Inflammatory macrophage (primary cell): ENCODE results near the gene PPOX.

Experiments used
- DNase-seq, 2 donors: peaks; one replicate each; pipeline ENCODE4 v3.0.0-alpha.2; 2020 to 2022
- total RNA-seq, 18 experiments: gene quantifications; one replicate each; lab custom pipeline; 2026; ENCODE audit warnings: mixed read lengths in 6 of 18, inconsistent platforms in 2 of 18; lab: John Stamatoyannopoulos, UW

Gene PPOX
- total RNA-seq = 2.1 to 8.0 (median 5.6) reads per million in 18 experiments

DNA sequence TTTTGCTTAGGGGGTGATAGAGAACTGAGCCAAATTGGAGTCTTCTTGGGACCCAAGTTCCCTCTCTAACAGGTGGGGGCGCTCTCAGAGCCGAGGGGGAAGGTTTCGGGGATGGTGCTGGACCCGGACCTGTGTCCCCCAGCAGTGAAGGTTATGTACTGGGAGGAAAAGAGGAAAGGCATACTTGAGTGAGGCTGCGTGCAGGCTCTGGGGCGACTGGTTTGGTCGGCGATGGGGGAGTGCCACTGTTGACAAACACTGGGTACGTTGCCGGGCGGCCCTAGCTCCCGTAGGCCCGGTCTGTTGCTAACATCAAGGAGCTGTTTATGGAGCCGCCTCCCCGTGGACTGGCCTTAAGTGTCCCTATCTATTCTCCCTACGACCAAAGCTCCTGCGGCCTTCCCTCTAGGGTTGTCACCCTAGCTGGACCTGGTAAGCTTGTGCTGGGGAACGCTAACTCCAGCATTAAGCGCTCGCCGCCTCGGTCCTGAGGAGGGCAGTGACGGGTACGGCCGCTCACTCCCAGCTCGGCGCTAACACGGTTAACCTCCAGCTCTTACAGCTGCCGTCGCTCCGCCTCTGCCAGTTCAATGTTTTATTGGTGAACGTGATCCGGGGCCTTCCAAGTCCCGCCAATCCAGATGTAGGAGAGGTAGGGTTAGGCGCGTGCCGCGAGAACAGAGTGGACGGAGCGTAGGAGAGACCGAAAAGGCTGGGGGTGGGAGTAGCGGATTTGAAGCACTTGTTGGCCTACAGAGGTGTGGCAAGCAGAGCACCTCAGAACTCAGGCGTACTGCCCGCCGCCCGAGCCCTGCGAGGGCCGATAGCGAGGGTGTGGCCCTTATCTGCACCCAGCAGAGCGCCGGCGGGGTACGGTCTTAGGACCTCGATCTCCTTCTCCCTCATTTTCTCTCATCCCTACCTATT is at the start of gene PPOX:
PPOX (plus strand) TSS at position 685 of the 927 bp plus-strand sequence. CDS start 422 bp downstream, outside the sequence.
- DNase-seq = peak; percentile 97

DNA sequence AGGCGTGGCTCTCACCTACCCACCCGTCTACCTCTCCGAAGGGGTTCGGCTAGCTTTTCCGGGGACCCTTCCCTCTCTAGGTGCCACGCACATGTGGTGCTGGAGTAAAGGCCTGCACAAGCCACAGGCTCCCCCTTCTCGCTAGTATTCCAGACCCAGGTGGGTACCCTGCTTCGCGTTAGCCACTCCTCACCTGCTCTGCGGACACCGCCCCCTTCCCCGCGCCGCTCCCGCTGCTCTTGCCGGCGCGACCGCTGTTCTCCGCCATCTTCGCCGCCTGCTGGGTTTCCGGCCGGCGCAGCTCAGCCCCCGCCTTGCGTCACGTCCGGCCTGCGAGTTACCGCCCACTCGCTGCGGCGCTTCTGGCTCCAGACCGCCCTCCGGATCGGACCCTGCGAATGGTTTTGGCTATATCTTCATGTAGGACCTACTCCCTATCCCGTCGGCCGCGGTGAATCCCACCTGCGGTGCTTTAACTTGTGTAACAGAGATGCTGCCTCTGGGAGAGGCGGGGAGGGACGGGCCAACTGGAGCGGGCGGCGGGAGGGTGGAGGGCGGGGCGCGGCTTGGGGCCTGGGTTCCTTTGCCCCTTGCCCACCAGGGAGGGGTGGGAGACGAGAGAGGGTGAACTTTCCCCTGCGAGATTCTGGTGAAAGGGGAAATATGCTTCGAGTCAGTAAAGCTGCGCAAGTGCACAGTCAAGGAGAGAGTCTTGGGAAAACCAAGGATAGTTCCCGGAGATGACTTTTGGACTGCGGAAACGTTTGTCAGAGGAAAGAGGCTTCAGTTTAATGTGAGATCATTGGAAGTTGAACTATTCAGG is 48.3 kb upstream of the PPOX start, which contains the start of the genes NIT1 and PFDN2:
NIT1 (plus strand) TSS at position 347 of the 823 bp plus-strand sequence; CDS start at position 419, 72 bp downstream.
PFDN2 (minus strand) TSS at position 279 of the 823 bp plus-strand sequence; CDS start at position 268, 11 bp downstream.
- peak; percentile 79 to 90 for DNase-seq

DNA sequence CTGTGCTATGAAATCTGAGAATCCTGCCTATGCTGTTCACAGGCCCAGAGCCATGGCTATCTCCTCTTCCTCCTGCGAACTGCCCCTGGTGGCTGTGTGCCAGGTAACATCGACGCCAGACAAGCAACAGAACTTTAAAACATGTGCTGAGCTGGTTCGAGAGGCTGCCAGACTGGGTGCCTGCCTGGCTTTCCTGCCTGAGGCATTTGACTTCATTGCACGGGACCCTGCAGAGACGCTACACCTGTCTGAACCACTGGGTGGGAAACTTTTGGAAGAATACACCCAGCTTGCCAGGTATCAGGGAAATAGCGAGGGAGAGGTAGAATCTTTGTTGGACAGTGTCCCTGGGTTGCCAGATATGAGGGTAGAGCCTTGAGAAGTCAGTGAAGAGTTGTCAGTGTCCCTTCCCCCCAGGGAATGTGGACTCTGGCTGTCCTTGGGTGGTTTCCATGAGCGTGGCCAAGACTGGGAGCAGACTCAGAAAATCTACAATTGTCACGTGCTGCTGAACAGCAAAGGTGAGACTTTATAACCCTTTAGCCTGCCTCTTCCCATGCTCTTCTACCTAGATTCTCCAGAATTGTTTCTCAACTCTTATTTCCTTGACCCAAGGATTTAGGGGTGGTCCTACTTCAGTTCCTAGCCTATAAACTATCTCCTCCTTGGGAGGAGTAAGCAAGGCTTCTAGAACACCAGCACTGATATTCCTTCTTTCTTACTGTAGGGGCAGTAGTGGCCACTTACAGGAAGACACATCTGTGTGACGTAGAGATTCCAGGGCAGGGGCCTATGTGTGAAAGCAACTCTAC is 46.9 kb upstream of the PPOX start:
- DNase-seq = peak; percentile 59 to 65

DNA sequence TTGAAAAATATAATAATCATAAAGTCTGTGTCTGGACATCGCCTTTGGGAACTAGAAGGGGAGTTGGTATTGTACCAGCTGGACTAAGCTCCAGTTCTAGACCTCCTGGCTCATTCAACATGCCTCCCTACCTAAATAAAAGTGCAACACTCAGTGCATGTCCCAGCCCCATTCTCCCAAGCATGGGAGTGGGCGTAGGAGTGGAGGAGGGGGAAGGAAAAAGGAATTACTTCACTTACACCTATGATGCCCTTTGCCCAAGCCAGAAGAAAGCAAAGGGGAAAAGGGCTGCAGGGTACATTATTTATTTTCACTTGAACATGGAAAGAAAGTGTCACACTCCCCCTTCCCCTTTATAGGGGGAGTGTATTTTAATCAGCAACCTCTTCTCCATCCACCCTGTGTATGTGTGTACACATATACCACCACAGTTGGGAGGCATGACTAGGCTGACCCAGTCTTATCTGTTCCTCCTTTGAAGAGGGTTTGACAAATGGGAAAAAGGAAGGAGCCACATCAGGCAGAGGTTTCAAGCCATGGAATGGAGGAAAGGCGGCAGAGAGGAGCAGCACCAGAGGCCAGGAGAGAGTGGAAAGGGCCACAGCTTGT is 45.1 kb upstream of the PPOX start:
- peak; percentile 34 to 42 for DNase-seq

DNA sequence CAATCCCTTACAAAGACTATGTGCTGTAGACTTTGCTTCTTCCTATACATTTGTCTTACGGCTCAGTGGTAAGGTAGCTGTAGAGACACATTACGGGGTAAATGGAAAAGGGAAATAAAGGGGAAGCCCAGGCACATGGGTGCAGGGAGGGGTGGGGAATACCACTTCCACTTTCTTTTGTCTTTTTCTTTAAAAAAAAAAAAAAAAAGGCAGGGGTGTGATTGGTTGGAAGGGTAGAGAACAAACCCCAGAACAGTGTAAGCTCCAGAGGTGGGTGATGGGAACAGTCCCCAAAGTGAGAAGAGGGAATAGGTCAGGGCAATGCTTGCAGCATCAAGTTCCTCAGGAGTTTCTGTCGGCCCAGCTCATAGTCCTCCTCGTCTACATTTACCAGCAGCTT is 44.4 kb upstream of the PPOX start:
- DNase-seq = peak; percentile 62 to 81

DNA sequence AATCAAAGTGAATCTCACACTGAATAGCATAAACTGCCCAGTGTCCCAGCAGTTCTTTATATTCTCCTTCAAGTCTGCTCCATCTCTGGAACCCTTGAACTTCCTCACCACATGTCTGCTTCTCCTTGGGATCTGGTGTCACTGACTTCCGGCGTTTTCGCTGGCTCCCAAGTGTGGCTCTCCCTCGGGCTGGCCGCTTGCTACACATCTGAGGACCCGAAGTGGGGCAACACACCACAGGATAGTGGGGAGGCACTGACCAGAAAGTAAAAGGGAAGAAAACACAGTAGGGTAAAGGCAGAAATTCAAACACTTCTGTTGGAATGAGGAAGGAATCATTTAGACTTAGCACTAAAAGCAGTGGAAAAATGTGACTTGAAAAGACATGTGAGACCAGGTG is 43.3 kb upstream of the PPOX start:
- DNase-seq = no peak

DNA sequence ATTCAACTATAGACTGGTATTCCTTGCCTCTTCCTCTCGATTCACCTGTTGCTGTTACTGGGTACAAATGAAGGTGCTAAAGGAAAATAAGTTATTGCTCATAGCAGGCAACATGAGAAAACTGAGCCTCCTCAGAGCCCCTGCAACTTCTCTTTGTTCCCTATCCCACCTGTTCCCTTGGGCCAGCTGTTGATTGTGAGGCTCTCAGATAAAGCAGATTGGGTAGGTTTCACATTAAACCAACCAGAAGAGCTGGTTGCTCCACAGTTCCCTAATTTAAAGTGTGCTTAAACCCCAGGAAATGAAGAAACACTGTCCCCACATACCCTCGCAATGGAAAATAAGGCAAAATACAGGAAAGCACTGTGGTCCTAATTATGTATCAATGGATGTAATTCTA is 38.6 kb upstream of the PPOX start:
- peak; percentile 15 to 26 for DNase-seq

DNA sequence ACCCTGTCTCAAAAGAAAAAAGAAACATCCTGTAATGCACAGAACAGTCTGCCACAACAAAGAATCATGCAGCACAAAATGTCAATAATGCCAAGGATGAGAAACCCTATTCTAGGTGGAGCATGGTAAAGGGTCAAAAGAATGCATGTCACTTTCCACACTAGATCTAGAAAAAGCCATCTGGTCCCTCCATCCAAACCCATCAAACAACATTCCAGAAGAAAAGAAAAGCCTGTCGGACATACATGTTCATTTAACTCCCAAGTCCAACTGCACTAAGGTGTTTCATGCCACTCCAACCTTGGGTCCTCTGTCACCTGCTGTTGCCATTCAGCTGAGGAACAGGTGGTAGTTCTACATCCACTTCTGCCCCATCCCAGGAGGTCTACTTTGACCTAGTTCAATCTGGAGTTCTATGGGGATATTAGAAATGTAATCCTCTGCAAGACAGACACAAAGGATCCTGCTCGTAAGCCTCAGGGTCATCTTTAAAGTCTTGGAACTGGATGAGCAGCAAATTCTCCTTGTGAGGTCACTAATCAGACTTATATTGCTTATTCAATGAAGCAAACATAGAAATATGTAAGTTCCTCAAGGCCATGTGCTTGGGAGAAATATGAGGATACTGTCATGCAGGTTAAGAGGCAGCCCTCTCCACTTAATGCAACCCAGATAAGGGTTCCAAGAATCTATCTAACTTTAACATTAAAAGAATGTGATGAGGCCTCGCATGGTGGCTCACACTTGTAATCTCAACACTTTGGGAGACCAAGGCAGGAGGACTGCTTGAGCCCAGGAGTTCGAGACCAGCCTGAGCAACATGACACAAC is 37.4 kb upstream of the PPOX start:
- DNase-seq = no peak

DNA sequence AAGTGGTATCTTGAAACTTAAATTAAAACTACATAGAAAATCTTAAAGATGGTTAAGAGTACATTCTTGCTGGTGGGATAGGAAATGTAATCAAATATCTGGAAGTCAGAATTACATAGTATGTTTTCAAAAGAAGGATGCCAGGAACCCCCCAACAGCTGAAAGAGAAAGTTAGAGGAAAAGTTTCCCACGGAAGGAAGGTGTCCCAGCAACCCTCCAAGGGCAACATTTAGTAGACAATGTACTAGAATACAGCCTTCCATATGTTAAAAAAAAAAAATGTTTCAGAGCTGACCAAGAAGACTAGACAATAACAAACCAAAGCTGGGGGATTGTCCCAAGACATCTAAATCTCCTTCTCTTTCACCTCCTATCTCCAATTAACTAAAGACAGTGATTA is 36.0 kb upstream of the PPOX start:
- no peak for DNase-seq

DNA sequence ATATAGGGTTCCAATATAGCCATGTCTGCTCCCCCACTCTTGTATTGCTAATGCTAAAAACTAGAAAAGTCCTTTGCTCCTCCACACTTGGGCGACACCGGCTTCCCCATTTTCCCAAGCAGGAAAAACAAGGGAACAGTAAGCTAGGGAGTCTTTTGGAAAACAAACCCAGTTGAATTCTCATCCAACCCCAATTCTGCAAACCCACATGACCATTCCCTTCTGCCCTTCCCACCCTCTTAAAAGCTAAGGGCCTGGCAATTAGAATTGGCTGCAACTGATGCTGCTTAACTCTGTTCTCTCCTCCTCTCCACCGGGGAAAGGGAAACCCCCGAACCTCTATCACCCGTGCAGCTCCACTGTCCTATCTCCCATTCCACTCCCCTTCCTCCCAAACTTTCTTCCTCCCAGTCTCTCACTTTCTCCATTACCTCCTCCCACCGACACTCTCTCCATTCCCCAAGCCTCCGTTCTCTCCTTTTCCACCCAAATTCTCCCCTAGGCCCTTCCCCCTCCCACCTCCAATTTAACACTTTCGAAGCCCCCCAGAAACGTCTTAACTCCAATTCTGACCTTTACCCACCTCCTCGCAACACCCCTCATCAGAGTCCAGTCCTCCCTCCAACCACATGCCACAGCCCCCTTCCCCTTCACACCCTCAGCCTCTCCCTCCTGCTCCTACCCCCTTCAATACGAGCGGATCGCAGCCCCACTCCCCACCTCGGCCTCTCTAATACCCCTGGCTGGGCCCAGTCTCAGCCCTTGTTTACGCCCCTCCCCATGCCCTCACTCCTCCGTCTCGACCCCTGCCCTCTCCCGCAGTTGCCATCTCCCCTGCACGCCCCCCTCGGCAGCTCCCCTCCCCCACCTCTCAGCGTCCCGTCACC is 34.5 kb upstream of the PPOX start:
- DNase-seq = no peak

DNA sequence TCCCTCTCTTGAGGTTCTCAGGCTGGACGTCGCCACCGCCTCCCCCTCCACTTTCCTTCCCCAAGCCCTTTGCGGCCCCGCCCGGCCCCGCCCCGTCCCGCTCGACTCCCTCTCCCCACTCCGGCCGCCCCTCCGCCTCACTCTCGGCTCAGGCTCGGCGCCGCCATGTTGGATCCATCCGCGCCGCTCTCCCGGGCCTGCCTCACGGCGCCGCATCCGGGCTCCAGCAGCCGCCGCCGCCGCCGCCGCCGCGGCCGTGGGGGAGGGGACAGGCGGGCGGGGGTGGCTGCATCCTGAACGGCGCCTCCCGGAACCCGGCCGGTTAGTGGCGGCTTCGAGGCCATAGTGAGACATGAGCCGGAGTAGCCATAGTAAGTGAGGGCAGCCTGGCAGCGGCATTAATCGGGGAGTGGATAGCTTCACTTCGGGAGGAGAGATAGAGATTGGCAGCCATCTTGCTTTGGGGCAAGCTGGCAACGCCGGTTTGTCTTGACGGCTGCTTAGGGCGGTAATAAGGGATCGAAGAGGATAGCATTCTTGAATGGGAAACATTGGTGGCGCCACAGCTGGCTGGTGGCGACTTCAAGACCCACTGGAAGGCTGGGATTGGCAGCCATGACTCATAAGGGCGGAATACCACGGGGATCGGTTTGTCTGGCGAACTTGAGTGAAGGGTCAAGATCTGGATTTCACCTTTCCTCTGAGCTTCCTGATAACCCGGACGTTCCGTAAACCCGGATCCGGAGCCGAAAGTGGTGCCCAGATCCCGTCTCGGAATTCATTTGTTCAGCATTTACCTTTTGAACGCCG is 33.6 kb upstream of the PPOX start, which contains the start of gene DEDD:
DEDD (minus strand) TSS at position 258 of the 810 bp plus-strand sequence. CDS start 8,205 bp downstream, outside the sequence.
- peak; percentile 96 for DNase-seq

DNA sequence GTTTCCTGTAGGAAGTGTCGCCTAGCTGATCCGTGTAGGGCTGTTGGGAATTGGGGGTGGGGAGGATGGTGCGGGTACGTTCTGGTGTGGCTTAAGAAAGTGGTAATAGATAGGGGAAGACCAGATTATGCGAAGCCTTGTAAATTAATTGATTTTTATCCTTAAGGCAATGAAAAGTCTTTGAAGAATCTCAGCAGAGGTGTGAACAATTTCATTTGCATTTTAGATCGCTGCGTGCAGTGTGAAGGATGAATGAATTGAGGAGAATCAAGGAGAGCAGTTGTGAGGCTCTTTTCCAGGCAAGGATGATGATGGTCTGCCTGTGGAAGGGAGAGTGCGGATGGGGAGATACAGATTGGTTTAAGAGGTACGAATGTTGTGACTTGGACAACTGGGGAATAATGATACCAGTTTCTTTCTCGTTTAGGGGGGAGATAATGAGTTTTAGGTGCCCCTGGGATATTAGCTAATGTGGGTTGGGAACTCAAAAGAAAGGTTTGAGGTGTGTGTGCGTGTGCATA is 32.9 kb upstream of the PPOX start:
- DNase-seq = no peak

DNA sequence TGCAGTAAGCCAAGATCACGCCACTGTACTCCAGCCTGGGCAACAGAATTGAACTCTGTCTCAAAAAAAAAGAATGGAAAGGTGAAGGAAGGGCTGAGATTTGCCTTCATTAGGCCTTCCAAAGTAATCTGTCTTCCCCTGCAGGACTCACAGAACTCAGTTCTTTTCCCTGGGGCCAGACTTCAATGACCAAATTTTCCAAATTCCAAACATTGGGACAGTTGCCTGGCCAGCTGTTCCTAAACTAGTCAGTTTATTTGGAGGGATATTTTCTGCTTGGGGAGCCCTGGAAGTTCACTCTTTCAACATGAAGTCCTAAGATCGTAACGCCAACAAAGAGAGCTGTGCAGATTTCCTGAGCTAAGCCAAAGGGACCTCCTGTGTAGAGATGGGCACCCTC is 28.3 kb upstream of the PPOX start:
- DNase-seq = no peak

DNA sequence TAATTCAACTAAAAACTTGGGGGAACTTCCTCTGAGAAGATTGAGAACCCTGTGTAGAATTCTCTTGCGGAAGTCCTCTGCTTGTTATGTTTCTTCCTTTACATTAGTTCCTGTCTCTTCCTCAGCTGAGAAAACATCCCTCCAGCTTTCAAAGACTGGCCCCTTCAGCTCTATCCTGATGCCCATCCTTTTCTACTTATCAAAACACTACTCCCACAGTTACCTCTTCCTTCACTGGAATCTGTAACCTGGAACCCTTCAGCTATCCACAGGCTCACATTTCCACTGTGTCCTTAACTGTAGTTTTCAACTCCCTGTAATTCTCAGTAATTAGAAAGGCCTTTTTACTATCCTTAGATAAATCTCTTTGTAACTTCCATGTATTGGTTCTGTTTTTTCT is 27.8 kb upstream of the PPOX start:
- peak; percentile 19 to 27 for DNase-seq

DNA sequence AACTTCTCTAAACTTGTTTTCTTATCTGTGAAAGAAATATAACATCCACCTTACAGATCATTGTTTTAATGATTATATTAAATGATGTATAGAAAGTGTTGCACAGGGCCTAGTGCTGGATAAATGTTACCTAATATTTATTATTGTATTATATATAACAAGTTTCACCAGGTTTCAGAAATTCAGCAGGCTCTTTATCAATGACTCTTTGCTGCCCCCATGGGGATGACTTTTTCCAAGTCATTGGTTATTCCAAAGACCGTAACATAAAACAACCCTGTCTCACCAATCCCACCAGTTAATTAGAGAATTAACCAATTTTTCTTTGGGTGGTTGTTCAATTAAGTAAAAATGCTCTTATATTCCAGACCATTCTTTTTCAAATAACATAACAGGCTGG is 26.5 kb upstream of the PPOX start:
- DNase-seq = peak; percentile 66 to 77

DNA sequence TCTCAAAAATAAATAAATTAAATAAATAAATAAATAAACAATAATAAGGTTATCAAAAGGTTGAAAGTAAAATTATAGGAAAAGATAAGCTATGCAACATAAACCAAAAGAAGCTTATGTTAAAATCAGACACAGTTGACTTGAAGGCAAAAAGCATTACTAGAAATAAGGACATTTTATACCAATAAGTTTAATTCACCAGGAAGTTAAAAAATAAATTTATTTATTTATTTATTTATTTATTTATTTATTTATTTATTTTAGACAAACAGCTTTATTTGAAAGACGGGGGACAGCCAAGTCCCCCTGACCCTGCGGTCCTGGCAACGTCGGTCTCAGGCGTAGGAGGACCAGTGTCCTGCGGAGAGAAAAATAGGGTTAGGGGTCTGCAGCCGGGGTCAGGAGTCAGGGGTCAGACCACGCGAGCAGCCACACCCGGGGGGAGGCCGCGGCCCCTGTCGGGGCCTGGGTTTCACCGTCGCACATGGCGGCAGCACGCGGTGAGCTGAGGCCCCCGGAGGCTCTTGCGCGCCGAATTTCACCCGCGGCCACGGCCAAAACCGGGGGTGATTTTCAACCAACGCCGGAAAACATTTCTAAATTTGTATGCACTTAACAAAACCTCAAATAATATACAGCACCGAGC is 25.3 kb upstream of the PPOX start:
- no peak for DNase-seq

DNA sequence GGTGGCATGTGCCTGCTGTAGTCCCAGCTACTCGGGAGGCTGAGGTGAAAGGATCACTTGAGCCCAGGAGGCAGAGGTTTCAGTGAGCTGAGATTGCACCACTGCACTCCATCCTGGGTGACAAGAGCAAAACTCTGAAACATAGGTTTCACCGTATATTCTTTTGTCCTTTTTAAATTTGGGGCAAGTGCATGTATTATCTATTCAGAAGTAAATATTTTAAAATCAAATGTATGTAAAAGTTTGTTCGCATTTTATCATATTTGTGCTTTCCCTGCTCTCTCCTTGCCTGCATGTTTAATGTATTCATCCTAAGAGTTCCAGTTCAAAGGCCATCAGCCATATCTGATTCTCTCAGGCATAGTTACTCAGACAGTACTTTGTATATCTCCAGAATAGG is 20.4 kb upstream of the PPOX start:
- DNase-seq = no peak

DNA sequence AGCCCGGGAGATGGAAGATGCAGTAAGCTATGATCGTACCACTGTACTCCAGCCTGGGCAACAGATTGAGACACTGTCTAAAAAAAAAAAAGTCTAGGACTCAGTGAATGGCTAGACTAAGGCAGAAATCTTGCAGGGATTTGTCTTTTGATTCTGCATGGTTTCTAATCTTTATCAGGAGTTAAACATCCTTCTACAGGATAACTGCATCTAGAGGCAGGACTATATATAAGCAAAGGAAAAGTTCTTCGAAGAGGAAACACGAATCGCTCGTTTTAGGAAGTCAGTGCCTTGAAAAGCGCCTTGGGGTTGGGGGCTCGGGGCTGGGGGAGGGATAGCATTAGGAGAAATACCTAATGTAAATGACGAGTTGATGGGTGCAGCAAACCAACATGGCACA is 13.1 kb upstream of the PPOX start:
- DNase-seq = no peak
